GM21447 (cell line): Measurements from ENCODE around the gene RAMACL.

Experiments
- ATAC-seq: cut with Tn5 transposase; IDR thresholded peaks from one replicate; pipeline ENCODE4 v1.9.1; 2021; ENCODE audit not compliant: unreplicated experiment

RAMACL gene

GRCh38 chr6:166618866-166619761, 32.6 kb upstream of the RAMACL start:
- ATAC-seq: no peak

GRCh38 chr6:166618251-166618650, 31.8 kb upstream of the RAMACL start:
- no peak for ATAC-seq

DNA sequence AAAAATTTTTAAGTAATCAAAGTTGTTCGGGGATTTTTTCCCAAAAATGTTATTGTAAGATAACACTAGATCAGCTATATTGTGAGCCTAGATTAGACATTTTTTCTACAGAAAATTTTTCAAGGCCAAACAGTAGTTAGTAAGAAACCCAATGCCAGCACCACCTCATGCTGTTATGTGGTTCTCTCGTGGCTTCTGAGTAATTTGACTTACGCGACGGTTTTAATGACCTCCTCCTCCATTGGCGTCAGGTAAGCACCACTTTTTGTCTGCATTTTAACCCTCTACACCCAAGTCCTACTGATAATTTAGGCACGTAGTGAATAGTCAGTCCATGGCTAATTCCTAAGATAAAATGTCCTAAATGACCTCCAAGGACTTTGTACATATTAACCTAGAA, 30.9 kb upstream of the RAMACL start:
- no peak for ATAC-seq

- no peak for ATAC-seq
Measured at GRCh38 chr6:166616261-166617238, 30.1 kb upstream of the RAMACL start.

- no peak for ATAC-seq
Measured at GRCh38 chr6:166615059-166615770, 28.7 kb upstream of the RAMACL start.

GRCh38 chr6:166614589-166614988, 28.1 kb upstream of the RAMACL start:
- ATAC-seq: no peak

DNA sequence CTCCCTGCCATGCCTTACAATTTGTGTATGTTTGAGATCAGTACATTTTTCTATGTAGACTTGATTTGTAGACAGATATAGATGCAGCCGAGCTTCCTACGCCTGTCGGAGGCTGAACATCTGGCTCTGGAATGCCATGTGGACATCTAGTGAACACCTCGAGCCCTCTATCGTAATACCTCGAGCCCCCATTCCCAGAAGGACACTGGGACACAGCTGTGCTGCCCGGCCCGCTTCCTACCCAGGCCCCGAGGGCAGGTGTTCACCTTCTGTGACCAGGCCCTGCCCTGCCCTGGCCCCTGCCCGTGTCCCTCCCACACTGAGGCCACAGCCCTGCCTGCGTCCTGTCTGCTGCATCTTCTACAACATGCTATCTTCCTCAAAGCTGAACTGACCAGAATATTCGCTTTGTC, 27.7 kb upstream of the RAMACL start:
- ATAC-seq: no peak

DNA sequence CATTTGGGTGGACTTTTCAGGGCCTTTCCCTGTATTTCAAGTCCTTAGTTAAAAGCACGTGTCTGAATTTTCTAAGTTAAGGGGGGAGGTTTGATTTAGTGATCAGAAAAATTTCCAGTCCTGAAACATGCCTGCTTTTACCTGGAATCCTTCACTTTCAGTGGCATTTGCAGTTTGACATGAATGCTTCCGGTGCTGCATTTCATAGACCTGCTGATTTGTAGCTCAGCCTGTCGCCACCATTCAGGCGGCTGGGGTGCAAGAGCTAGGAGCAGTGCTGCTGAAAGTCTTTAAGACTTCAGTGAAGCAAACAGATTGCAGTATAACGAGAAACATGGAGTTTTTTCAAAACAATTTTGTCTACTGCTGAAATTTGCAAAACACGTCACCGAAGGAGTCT, 26.5 kb upstream of the RAMACL start:
- ATAC-seq: no peak

DNA sequence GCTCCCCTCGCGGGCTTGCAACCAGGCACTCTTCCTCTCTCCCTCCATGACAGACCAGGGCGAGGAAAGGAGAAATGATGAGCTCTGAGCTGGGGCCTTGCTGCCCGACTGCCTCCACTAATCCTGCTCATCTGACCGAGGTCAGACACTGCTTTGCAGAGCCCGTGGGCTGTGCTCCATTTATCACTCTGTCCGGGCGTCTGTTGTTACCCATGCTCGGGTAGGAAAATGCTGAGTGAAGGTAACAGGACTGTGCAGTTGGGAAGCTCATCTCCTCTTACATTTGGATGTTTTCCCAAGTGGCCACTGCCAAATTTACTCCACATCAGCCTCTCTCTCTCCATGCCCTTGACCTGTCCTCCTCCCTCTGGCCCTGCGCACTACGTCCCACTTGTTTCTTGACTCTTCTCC, 26.0 kb upstream of the RAMACL start:
- ATAC-seq: no peak

GRCh38 chr6:166611631-166612030, 25.2 kb upstream of the RAMACL start:
- no peak for ATAC-seq

GRCh38 chr6:166610069-166610468, 23.6 kb upstream of the RAMACL start:
- no peak for ATAC-seq

GRCh38 chr6:166608774-166609173, 22.3 kb upstream of the RAMACL start:
- ATAC-seq: no peak

DNA sequence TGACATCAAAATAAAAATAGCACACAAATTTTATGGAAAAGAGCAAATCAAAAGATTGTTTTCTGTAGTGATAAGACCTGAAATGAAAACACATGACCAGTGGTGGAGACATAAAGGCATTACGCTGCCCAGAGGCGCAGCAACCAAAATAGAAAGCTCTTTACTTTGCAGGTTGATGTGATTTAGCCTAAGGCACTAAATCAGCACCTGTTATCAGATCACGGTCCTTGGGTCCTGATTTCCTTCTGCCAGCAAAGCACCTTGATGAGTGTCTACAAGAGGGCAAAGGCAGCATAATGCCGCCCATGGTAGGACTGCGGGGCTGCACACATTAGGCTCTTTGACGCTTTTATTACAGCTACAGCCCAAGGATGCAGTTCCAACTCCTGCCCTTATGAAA, 19.3 kb upstream of the RAMACL start:
- no peak for ATAC-seq

- no peak for ATAC-seq
Measured at GRCh38 chr6:166604911-166605310, 18.4 kb upstream of the RAMACL start.

DNA sequence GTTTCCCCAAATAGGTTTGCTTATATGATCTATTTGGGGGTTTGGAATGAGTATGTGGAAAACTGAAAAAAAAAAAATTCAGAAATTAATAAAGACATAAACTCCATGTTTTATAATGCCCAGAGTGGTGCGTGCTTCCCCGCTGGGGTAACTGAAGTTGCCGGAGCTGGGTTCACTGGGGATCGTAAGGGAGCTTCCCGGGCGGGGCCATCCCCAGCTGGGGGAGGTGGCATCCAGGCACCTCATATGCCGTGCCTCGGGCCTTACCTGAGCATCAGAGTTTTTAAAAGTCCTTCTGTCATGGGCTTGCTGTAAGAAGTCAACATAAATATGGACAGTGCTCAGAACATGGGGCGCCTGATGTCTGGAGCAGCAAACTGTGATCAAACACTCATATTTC, 17.9 kb upstream of the RAMACL start:
- no peak for ATAC-seq

DNA sequence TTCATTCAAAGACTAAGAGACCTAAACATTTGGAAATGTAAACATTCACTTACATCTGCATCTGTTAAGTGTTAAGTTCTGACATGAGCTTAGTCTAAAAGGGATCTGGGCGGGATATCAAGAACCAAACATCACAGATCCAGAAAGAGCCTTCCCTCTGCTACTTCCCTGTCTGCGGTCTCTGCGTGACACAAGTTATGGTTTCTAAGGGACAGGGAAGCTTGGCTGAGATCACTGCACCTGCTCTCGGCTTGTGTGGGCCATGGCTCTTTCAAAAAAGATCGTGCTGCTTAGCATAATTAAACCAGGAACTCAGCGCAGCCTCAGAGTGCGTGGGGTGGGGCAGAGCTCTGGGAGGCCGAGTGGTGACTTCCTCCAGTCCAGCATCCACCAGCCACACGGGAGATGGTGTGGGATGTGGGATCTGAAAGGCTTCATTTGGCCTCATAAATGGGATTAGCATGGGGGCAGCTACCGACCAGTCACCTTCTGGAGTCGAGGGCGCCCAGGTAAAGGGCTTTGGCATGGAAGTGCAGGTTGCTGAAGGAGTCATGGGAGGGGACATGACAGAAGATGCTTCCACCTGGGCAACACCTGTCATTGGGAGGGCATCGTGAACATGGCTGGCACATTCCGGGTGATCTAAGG, 16.7 kb upstream of the RAMACL start:
- no peak for ATAC-seq

- ATAC-seq: no peak
Measured at GRCh38 chr6:166601956-166602355, 15.5 kb upstream of the RAMACL start.

GRCh38 chr6:166600931-166601330, 14.5 kb upstream of the RAMACL start:
- ATAC-seq: no peak

GRCh38 chr6:166599205-166599604, 12.7 kb upstream of the RAMACL start:
- ATAC-seq: no peak

DNA sequence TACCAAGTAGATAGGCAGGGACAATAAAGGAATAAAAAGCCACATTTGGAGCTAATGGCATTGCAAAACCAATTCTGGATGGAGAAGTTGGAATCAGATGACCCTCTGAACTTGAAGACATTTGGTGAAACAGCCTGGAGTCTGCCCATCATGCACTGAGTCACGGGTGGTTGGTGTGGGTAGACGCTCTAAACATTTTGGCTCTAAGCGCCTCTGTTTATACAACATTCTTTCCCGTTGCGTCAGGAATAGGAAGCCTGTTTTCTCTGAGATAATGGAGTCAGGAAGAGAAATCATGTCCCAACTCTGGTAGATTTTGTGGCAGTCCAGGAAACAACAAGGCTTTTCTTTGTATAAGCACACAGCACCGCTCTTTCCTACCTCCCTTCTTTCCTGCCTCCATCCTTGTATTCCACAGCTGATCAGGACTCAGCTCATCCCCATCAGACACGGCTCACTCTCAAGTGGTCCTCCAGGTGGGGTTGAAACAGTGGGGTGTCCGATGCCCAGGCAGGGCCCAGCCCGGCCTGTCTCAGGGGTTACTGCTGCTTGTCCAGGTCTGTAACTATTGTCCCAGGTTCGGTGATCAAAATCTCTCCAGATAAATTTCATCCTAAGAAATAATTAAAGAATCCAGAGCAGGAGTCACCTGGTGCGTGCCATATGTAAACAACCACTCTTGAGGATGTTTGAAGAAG, 12.1 kb upstream of the RAMACL start:
- ATAC-seq: no peak
